ENCODE measurements around the gene DAGLB.

DNA sequence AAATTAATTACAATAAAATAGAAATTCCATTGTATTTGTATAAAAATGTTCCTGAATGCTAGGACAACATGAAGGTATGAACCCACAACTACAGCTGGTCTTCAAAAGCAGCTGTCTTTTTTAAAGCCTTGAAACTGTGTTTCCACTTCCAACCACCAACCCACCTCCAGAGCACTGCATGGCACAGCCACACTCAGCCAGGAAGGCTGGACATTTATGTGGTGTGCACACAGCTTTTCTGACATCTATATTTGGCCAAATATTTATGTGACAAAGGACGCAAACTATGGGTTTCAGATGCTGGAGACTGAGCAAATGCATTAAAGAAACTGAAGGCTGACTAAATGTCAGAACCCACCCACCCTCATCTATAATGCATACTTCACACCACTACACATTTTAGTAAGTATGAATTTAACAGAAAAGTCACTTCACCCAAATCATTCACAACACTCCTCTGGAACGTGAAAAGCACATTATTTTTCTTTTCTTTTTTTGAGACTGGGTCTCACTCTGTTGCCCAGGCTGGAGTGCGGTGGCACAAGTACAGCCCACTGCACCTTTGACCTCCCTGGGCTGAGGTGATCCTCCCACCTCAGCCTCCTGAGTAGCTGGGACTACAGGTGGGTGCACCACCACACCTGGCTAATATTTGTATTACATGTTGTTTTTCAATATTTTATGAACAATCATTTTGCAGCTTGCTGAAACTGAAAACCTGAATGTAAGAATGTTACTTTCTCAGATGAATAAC is 27.9 kb upstream of the DAGLB start:
- no peak for TF ChIP-seq YY1 (IDR thresholded peaks at IDR 0.05; ENCODE audit: insufficient read depth, insufficient read length)
- no peak for TF ChIP-seq SUZ12 (IDR thresholded peaks at IDR 0.05; ENCODE audit: extremely low read depth, insufficient read depth, insufficient read length)
- no peak for TF ChIP-seq ZNF274 (IDR thresholded peaks at IDR 0.05; ENCODE audit: low read depth, low read length)
